GM12878 (cell line): ENCODE measurements around the gene SNX19. TPM values are rescaled to one million over a fixed set of nuclear protein-coding genes. Genes with fewer than 3 reads are reported as not detected.
"Not testable (repeated sequence)": the region's sequence is repeated elsewhere in the genome, so short reads cannot be mapped to it uniquely, and the experiment has no call there.

Experiments
- ATAC-seq: fragments of 200-7000 bp; cut with Tn5 transposase; 3 replicates; pipeline ENCODE4 v1.9.1; 2020; ENCODE audit warnings: mild to moderate bottlenecking, moderate library complexity
- BruUV-seq: library from RNA; stranded (reverse); fragments of 400-500 nt; replicated peaks from 2 replicates; lab custom pipeline; 2021; lab: Mats Ljungman, UMichigan
- CTCF ChIA-PET: fragments of 300-600 bp; sonication (Branson Sonifier 250); formaldehyde crosslinking; extraction: SDS; loops from one replicate; lab custom pipeline; 2021; ENCODE audit warnings: inconsistent platforms; lab: Yijun Ruan, JAX
- POLR2A ChIA-PET: fragments of 350-600 bp; formaldehyde crosslinking; extraction: SDS; loops from one replicate; lab custom pipeline; 2021; ENCODE audit warnings: inconsistent platforms; lab: Charles Lee
- RAD21 ChIA-PET: fragments of 300-600 bp; sonication (Branson Sonifier 250); formaldehyde crosslinking; loops from one replicate; lab custom pipeline; 2023; ENCODE audit warnings: antibody characterized with exemption; ENCODE audit not compliant: unreplicated experiment; lab: Charles Lee
- SMC1A ChIA-PET: fragments of 300-600 bp; sonication (Branson Sonifier 250); formaldehyde crosslinking; loops from one replicate; lab custom pipeline; 2023; ENCODE audit not compliant: unreplicated experiment, uncharacterized antibody; lab: Charles Lee
- DNase-seq: peaks from one replicate; pipeline ENCODE4 v3.0.0-alpha.2; 2011; ENCODE audit warnings: low read depth, low spot score
- FAIRE-seq: peaks from 3 replicates; lab custom pipeline; 2011; peaks lifted over from hg19 to GRCh38; lab: Jason Lieb, UNC
- H2AFZ ChIP-seq: 2 replicates; pipeline ENCODE4 v1.6.0; 2011; ENCODE audit warnings: low read depth, low read length, control low read depth; ENCODE audit not compliant: control insufficient read depth
- H3K27ac ChIP-seq: 2 replicates; pipeline ENCODE4 v1.5.1; 2011; ENCODE audit warnings: control low read depth; ENCODE audit not compliant: control insufficient read depth, insufficient read depth
- H3K27me3 ChIP-seq, 2 experiments: replicated peaks in 1 of 2; 2 replicates each; pipeline versions ENCODE4 v1.6.0 to v1.6.1; 2011; ENCODE audit warnings: low read length in 1 of 2; ENCODE audit not compliant: control insufficient read depth in 2 of 2, insufficient read depth in 2 of 2
- H3K36me3 ChIP-seq, 2 experiments: 2 replicates each; pipeline ENCODE4 v1.5.1; 2011; ENCODE audit warnings: low read length in 1 of 2; ENCODE audit not compliant: control insufficient read depth in 2 of 2, insufficient read depth in 2 of 2
- H3K4me1 ChIP-seq: 2 replicates; pipeline ENCODE4 v1.6.1; 2011; ENCODE audit warnings: mild to moderate bottlenecking, low read length, moderate library complexity, mixed read lengths; ENCODE audit not compliant: control insufficient read depth, insufficient read depth
- H3K4me2 ChIP-seq: 2 replicates; pipeline ENCODE4 v1.6.0; 2011; ENCODE audit warnings: control low read depth; ENCODE audit not compliant: control insufficient read depth, insufficient read depth
- H3K4me3 ChIP-seq: fragments of 200-600 bp; sonication (generic); 2 replicates; pipeline ENCODE4 v1.5.1; 2016
- H3K79me2 ChIP-seq: 2 replicates; pipeline ENCODE4 v1.6.0; 2011; ENCODE audit warnings: low read length; ENCODE audit not compliant: control insufficient read depth, insufficient read depth
- H3K9ac ChIP-seq: 2 replicates; pipeline ENCODE4 v1.8.0; 2011; ENCODE audit warnings: low read length, control low read depth, mixed read lengths; ENCODE audit not compliant: control insufficient read depth, insufficient read depth
- H3K9me3 ChIP-seq: replicated peaks from 3 replicates; pipeline ENCODE4 v1.5.1; 2011; ENCODE audit warnings: mild to moderate bottlenecking, low read length; ENCODE audit not compliant: control insufficient read depth, insufficient read depth
- H4K20me1 ChIP-seq: 2 replicates; pipeline ENCODE4 v1.6.0; 2011; ENCODE audit not compliant: control insufficient read depth, insufficient read depth
- BHLHE40 ChIP-seq, 2 experiments: fragments of 450-650 bp in 1 of 2; IDR thresholded peaks; 2 replicates each; pipeline ENCODE4 v1.6.1; 2011 to 2017; ENCODE audit warnings: low read depth in 2 of 2, borderline replicate concordance in 1 of 2, improper control_type of control experiment in 1 of 2, low read length in 1 of 2, mild to moderate bottlenecking in 1 of 2
- NFYB ChIP-seq: IDR thresholded peaks from 2 replicates; pipeline ENCODE4 v1.6.1; 2011; ENCODE audit warnings: low read depth, mild to moderate bottlenecking, low read length, improper control_type of control experiment, moderate library complexity; ENCODE audit not compliant: insufficient read depth
- RBBP5 ChIP-seq: fragments of 200-600 bp; sonication (generic); conservative IDR thresholded peaks from 2 replicates; pipeline ENCODE4 v1.6.1; 2016
- TCF3 ChIP-seq: IDR thresholded peaks from 2 replicates; pipeline ENCODE4 v1.6.1; 2012; ENCODE audit warnings: low read depth, mild to moderate bottlenecking, low read length, borderline replicate concordance; ENCODE audit not compliant: insufficient read depth
- WGBS: methylation state at CpG from one replicate; pipeline ENCODE4 v1.1.6; 2016; ENCODE audit warnings: low lambda C conversion rate; ENCODE audit not compliant: insufficient replicate concordance, insufficient coverage; ENCODE audit errors: missing lambda C conversion rate; 5-methylcytosine and 5-hydroxymethylcytosine counted together
- in situ Hi-C: fragments of 300-500 bp; cut with MboI; formaldehyde crosslinking; loops from 9 replicates; pipeline ENCODE4 v1.14.3; 2018; ENCODE audit warnings: mixed read lengths
- intact Hi-C: fragments of 100-400 bp; cut with micrococcal nuclease; formaldehyde crosslinking; loops from one replicate; pipeline ENCODE4 v1.14.2; 2022; ENCODE audit not compliant: unreplicated experiment
- polyA plus RNA-seq, 11 experiments: library from polyadenylated mRNA; depleted of rRNA in 4 of 11; unstranded in 6 of 11; stranded (reverse) in 5 of 11; fragments of >200 nt; fragmentation: Nextera tagmentation in 4 of 11; fragmentation: Illumina TruSeq in 1 of 11; extraction: Ambion mirVana in 4 of 11; extraction: Trizol in 1 of 11; gene quantifications; 1 replicate in 1 of 11; 2 replicates in 10 of 11; pipeline versions ENCODE4 v1.2.1 to v1.2.3, GENCODE V29; 2011 to 2016; ENCODE audit warnings: inconsistent platforms in 2 of 11, missing spikeins in 2 of 11, low read depth in 1 of 11
- total RNA-seq, 4 experiments: library from RNA; depleted of rRNA in 3 of 4; stranded (reverse); fragments of >200 nt in 3 of 4; fragmentation: Illumina TruSeq in 1 of 4; extraction: Trizol in 1 of 4; gene quantifications; 2 replicates each; pipeline versions ENCODE4 v1.2.1 to v1.2.3, GENCODE V29; 2013 to 2021
- TF ChIP-seq, protein P1 (sequence below): IDR thresholded peaks from 2 replicates; pipeline ENCODE4 v1.6.1; 2011; ENCODE audit warnings: borderline replicate concordance, low read depth, mild to moderate bottlenecking, moderate library complexity, mixed read lengths, low read length; ENCODE audit not compliant: insufficient read depth; ENCODE audit errors: extremely low read length

SNX19 gene
- total and polyA plus RNA-seq, 10 of the 15 experiments (the other 5 are each of a cell fraction or from before 2014, with no cell fraction given): 3.0 to 46.9 (median 30.4) TPM

- TF ChIP-seq RBBP5: no peak
Measured at GRCh38 chr11:130859886-130860285, 56.4 kb downstream of the SNX19 start (continued).

GRCh38 chr11:130858215-130858614 is 58.1 kb downstream of the SNX19 start:
- POLR2A ChIA-PET: no interaction called here
- CTCF ChIA-PET: interaction anchor here (0.6 to 11.8 kb wide), 7 partner anchors 13 to 645 kb away, joined by 3 to 295 read pairs (median 3); no protein-coding TSS in a partner anchor

DNA sequence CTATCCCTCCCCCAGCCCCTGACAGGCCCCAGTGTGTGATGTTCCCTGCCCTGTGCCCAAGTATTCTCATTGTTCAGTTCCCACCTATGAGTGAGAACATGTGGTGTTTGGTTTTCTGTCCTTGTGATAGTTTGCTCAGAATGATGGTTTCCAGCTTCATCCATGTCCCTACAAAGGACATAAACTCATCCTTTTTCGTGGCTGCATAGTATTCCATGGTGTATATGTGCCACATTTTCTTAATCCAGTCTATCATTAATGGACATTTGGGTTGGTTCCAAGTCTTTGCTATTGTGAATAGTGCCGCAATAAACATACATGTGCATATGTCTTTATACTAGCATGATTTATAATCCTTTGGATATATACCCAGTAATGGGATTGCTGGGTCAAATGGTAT is 60.6 kb downstream of the SNX19 start:
- ATAC-seq, H3K9ac ChIP-seq, FAIRE-seq, in situ Hi-C loops, H3K27ac ChIP-seq, H2AFZ ChIP-seq, H3K27me3 ChIP-seq, H4K20me1 ChIP-seq, BruUV-seq, H3K9me3 ChIP-seq, H3K79me2 ChIP-seq, intact Hi-C loops, H3K4me3 ChIP-seq, SMC1A ChIA-PET, DNase-seq, POLR2A ChIA-PET, H3K4me2 ChIP-seq, H3K4me1 ChIP-seq, H3K36me3 ChIP-seq, RAD21 ChIA-PET: not testable (repeated sequence)
- WGBS: 56% methylated on average over 2 of the region's 2 CpGs
- CTCF ChIA-PET: interaction anchor here (11.8 kb wide), 1 partner anchor 423 kb away, joined by 295 read pairs; no protein-coding TSS in a partner anchor

More at GRCh38 chr11:130858215-130858614, 58.1 kb downstream of the SNX19 start:
- no peak for DNase-seq
- Histone ChIP-seq H3K27me3 (peaks cover 1% of the 10 kb centered on the region in 2 experiments; a peak in 1 of 4 replicates), H4K20me1 (no peaks in the 10 kb centered on the region), H3K9ac (no peak overlapping the region), H3K9me3 (no peaks in the 10 kb centered on the region), H3K4me3 (no peak overlapping the region), H3K27ac (no peak overlapping the region), H3K79me2 (no peaks in the 10 kb centered on the region), H2AFZ (no peak overlapping the region), H3K4me2 (no peak overlapping the region)
- SMC1A ChIA-PET: interaction anchor here (0.7 to 8.1 kb wide), 4 partner anchors 24 to 425 kb away, joined by 3 to 177 read pairs (median 8); no protein-coding TSS in a partner anchor
- no TSS peak for BruUV-seq
- intact Hi-C loops: no loop called here
- in situ Hi-C loops: no loop called here
- RAD21 ChIA-PET: interaction anchor here (8.5 kb wide), 1 partner anchor 426 kb away, joined by 132 read pairs; the partner anchor contains the start of gene ADAMTS8
- TF ChIP-seq TCF3 (no peak), NFYB (0 out of 2 replicates have a peak, but pooled peaks have one; percentile 7), BHLHE40 (IDR thresholded peaks at IDR 0.05; ENCODE audit: borderline replicate concordance in 1 of 2, low read depth in 2 of 2, low read length in 1 of 2) (no peak)
- TF ChIP-seq, protein P1, sequence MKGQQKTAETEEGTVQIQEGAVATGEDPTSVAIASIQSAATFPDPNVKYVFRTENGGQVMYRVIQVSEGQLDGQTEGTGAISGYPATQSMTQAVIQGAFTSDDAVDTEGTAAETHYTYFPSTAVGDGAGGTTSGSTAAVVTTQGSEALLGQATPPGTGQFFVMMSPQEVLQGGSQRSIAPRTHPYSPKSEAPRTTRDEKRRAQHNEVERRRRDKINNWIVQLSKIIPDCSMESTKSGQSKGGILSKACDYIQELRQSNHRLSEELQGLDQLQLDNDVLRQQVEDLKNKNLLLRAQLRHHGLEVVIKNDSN: peak; percentile 30
- TF ChIP-seq, all 136 proteins: peak for 2
- FAIRE-seq (no peak), ATAC-seq (no peak)
- 20% methylated on average over 2 of the region's 2 CpGs for WGBS
- no peaks in the 10 kb centered on the region for H3K36me3 ChIP-seq
- no peaks in the 10 kb centered on the region for H3K4me1 ChIP-seq
